Measurements from ENCODE around the gene SLC12A1.
"Not testable (repeated sequence)": the region's sequence is repeated elsewhere in the genome, so short reads cannot be mapped to it uniquely, and the experiment has no call there.

The SLC12A1 gene

GRCh38 chr15:48307586-48307985 is 101.5 kb downstream of the SLC12A1 start:
- no peak for DNase-seq (ENCODE audit: low read depth in 2 of 2)

GRCh38 chr15:48309740-48310139 is 103.6 kb downstream of the SLC12A1 start:
- DNase-seq (ENCODE audit: low read depth in 2 of 2) = no peak

GRCh38 chr15:48313216-48313615 is 107.1 kb downstream of the SLC12A1 start:
- no peak for DNase-seq (ENCODE audit: low read depth in 2 of 2)

DNA sequence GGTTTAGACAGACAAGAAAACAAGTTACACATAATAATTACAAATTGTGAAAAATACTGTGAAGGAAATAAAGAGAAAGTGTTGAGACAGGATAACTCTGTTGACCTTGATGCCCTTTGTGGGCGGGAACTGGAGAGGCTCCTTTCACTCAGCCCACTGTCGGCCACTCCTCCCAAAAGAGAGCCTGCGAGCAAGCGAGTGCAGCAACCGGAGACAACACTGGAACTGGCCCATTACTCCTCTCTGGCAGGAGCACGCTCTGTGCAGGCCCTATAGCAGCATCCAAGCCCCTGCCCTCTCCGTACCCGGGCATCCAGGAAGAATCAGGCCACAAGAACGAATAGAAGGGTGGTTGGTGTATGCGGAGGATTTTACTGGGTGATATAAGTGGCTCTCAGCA is 108.9 kb downstream of the SLC12A1 start:
- DNase-seq (ENCODE audit: low read depth in 2 of 2) = no peak

DNA sequence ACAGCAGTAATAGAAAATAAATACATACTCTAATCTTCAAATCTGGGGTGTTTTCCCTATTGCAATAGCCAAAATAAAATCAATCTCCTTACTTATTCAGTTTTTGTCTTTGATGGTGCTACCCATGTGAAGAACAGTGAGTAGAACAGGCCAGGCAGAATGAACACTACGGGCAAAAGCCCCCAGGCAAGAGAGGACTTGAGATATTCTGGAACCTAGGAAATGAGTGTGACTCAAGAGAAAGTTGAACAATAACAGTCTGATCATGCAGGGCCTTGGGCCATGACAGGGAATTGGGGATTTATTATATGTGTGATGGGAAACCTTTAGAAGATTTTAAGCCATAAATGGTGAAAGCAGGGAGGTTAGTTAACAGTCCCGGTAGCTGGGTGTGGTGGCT is 111.1 kb downstream of the SLC12A1 start:
- DNase-seq (ENCODE audit: low read depth in 2 of 2) = no peak

DNA sequence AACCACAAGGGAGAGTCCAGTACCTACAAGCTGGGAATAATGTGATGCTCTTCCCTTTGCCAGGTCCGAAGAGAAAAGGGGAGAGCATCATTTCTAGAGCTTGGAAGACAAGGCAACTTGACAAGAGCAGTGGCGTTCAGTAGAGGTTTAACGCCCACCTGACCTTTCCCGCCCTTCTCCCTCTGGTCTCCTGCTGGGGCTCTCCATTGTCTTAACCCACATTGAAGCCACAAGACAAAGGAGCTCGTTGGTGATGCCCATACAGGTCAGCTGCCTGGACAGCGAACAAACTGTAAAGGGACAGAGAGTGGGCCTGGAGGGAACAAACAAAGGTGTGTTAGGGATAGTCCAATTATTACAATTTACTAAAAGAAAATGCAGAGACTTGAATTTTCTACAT is 112.0 kb downstream of the SLC12A1 start:
- no peak for DNase-seq (ENCODE audit: low read depth in 2 of 2)

DNA sequence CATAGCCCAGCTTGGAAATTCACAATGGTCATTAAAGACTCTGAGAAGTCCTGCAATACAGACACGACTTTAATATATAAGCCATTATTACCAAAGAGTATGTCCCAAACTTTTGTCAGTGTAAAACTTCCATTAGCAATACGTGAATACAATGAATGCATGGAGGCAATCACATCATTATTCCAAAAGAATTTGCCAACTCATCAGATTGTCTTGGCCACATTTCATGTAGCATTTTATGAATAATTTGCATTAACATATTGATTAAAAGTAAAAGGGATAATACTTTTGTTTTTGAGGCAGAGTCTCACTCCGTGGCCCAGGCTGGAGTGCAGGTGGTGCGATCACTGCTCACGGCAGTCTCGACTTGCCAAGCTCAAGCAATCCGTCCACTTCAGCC is 117.2 kb downstream of the SLC12A1 start:
- DNase-seq (ENCODE audit: low read depth in 2 of 2) = no peak

DNA sequence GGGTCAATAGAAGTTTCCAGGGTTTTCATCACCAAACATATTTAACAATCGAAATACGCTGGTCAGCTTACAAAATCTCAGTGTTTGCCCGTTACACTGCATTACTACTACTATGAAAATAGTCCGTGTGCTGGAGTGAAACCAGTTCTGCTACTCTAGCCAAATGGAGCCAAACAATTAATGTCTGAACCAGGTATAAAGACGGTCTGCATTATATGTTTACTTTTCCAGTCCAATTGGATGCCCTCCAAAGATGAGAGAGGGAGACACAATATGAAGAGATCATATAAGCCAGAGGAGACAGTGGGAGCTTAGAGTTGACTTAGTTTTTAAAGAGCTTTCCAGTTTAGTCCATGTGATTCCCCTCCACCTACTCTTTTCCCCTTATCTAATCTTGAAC is 118.8 kb downstream of the SLC12A1 start:
- no peak for DNase-seq (ENCODE audit: low read depth in 2 of 2)

GRCh38 chr15:48325400-48325799 is 119.3 kb downstream of the SLC12A1 start:
- no peak for DNase-seq (ENCODE audit: low read depth in 2 of 2)

GRCh38 chr15:48326180-48326579 is 120.1 kb downstream of the SLC12A1 start:
- DNase-seq (ENCODE audit: low read depth in 2 of 2) = not testable (repeated sequence)

- no peak for DNase-seq (ENCODE audit: low read depth in 2 of 2)
These were observed 124.1 kb downstream of the SLC12A1 start for GRCh38 chr15:48330105-48330785.

DNA sequence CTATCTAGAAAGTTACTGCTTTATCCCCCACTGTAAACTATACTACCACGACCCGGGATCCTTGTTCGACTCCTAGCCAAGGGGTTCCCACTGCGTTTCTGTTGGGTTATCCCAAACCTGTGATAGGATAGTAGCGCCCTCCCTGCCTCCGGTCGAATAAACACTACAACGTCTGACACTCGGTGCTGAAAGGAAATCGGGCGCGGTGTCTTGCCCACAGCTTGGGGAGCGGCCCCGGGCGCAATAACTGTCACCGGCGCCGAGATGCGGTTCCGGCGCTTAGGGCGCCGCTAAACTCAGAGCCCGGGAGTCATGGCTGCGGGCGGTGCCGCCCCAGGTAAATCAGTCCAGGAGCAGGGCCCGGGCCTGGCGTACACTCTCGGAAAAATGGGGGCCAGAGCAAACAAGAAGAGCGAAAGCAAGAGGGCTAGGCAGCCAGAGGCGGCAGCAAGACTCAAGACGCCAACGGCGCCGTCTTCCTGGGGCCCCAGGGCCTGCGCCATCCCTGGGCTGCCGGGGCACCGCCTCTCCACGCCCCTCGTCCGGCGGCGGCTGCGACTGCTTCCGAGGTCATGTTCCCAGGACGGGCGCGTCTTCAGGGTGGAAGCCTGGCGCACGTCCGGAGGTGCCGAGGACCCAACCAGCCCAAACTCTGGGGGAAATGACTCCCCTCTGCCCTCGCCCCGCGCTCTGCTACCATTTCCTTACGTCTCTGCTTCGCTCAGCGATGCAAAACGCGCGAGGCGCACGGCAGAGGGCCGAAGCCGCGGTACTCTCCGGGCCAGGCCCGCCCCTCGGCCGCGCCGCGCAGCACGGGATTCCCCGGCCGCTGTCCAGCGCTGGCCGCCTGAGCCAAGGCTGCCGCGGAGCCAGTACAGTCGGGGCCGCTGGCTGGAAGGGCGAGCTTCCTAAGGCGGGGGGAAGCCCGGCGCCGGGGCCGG is 125.0 kb downstream of the SLC12A1 start, which contains the start of gene DUT:
DUT (plus strand) TSS at position 575 of the 941 bp plus-strand sequence; CDS start at position 662, 87 bp downstream.
- DNase-seq (ENCODE audit: low read depth in 2 of 2) = peak; percentile 66 to 72

GRCh38 chr15:48331796-48332641 is 125.9 kb downstream of the SLC12A1 start:
- DNase-seq (ENCODE audit: low read depth in 2 of 2) = peak; percentile 61 to 75

DNA sequence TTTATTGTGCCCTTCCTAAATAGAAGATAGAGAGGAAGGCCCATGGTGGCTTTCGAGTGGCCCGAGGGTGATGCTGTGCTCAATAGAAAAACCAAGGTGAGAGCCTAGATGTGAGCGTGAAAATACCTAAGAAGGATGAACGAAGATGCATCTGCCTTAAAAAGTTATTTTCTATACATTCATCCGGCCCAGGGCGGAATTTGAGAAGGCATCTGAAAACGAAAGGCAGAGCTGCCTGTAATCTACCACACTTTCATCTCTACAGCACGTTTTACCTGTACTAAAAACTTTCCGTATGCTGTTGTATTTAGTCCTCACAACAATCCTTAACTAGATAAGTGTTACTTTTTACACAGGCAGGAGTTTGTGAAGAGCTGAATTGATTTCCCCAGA is 126.5 kb downstream of the SLC12A1 start:
- no peak for DNase-seq (ENCODE audit: low read depth in 2 of 2)

GRCh38 chr15:48333540-48333939 is 127.4 kb downstream of the SLC12A1 start:
- no peak for DNase-seq (ENCODE audit: low read depth in 2 of 2)

GRCh38 chr15:48334260-48334659 is 128.2 kb downstream of the SLC12A1 start:
- DNase-seq (ENCODE audit: low read depth in 2 of 2) = no peak

DNA sequence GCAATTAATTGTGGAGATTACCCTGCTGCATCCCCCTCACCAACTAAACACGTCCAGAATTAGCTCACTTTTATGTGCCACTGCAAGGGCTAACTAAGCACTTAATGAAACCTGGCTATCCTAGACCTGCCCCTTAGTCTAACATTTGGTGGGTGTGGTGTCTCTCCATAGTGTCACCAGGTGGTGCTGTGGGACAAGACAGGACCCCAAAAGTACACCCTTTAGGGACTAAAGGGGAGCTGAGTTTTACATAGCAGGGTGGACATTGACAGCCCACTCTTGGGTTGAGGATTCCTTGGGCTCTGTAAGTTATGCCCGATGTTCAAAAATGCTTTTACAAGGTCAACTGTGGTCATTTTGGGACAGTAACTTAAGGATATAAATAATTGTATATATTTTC is 130.8 kb downstream of the SLC12A1 start:
- DNase-seq (ENCODE audit: low read depth in 2 of 2) = no peak

DNA sequence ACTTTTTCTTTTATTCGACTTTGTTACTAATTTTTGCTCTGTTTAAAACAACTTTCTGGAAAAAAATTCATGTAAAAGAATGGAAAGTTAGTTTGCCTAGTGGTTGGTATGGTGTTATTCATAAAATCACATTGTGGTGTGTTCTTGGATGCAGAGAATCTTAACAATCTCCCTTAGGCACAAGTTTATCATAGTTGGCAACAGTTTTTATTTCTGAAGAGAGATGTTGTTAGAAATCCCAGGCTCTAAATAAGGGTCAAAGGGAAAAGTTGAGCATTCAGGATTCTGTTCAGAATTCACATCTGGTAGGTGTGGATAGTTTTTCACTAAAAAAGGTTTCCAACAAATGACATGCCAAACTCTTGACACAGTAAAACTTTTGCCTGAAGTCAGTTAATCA is 131.5 kb downstream of the SLC12A1 start:
- no peak for DNase-seq (ENCODE audit: low read depth in 2 of 2)

- no peak for DNase-seq (ENCODE audit: low read depth in 2 of 2)
These were observed 134.0 kb downstream of the SLC12A1 start for GRCh38 chr15:48340111-48340510.

DNA sequence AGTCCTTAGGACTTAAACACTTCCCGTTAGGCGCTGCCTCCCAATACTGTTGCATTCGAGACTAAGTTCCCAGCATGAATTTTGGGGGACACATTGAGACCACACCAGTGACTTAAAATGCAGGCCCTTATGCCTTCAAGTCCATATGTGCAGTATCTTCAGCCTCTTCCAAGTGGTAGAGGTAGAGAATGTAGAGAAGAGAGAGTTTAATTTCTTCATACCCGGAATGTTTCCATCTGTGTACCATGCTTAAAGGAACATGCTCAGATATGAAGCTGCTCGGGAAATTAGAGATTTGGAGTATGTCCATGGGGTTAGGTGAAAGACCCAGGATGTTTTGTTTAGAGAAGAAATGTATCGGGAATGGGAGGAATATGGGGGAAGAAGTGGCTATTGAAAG is 137.8 kb downstream of the SLC12A1 start:
- no peak for DNase-seq (ENCODE audit: low read depth in 2 of 2)

- no peak for DNase-seq (ENCODE audit: low read depth in 2 of 2)
These were observed 139.4 kb downstream of the SLC12A1 start for GRCh38 chr15:48345516-48345915.

GRCh38 chr15:48352474-48353072 is 146.5 kb downstream of the SLC12A1 start:
- DNase-seq (ENCODE audit: low read depth in 2 of 2) = peak in 1 of 2 experiments; percentile 26

Measured in stimulated activated CD4-positive, alpha-beta T cell treated with anti-CD3 and anti-CD28 coated beads, Interleukin-12 subunit alpha, Interleukin-12 subunit beta, amount 100 ng/mL, for 24 hours (primary cell).